WTC11 (cell line): ENCODE results near the gene NFE2L3. TPM values are rescaled to one million over a fixed set of nuclear protein-coding genes. Genes with fewer than 3 reads are reported as not detected.
"Not testable (repeated sequence)": the region's sequence is repeated elsewhere in the genome, so short reads cannot be mapped to it uniquely, and the experiment has no call there.

Experiments
- ATAC-seq: fragments of 200-7000 bp; cut with Tn5 transposase; 2 replicates; pipeline ENCODE4 v1.10.0; 2021; ENCODE audit warnings: mild to moderate bottlenecking, moderate library complexity
- CTCF ChIA-PET: fragments of 300-600 bp; sonication (Branson Sonifier 250); formaldehyde crosslinking; loops from one replicate; lab custom pipeline; 2021; ENCODE audit warnings: antibody characterized with exemption; lab: Charles Lee
- POLR2A ChIA-PET: fragments of 350-600 bp; sonication (Branson Sonifier 250); formaldehyde crosslinking; loops from one replicate; lab custom pipeline; 2021; ENCODE audit warnings: antibody characterized with exemption; lab: Charles Lee
- DNase-seq: peaks from one replicate; pipeline ENCODE4 v3.0.0; 2021; ENCODE audit warnings: low spot score
- H3K27ac Mint-ChIP-seq: 2 replicates; pipeline ENCODE4 v1.8.0; 2021; ENCODE audit warnings: mixed read lengths
- H3K27me3 Mint-ChIP-seq: 2 replicates; pipeline ENCODE4 v1.8.0; 2021; ENCODE audit warnings: low read depth, mild to moderate bottlenecking, moderate library complexity, mixed read lengths
- H3K36me3 Mint-ChIP-seq: 2 replicates; pipeline ENCODE4 v1.8.0; 2021; ENCODE audit warnings: mixed read lengths
- H3K4me1 Mint-ChIP-seq: 2 replicates; pipeline ENCODE4 v1.8.0; 2022; ENCODE audit warnings: mixed read lengths
- H3K4me3 Mint-ChIP-seq: 2 replicates; pipeline ENCODE4 v1.8.0; 2021; ENCODE audit warnings: mild to moderate bottlenecking, moderate library complexity, mixed read lengths
- H3K9me3 Mint-ChIP-seq: 2 replicates; pipeline ENCODE4 v1.8.0; 2021; ENCODE audit warnings: mixed read lengths
- ARID4B ChIP-seq: sonication (generic); formaldehyde crosslinking; IDR thresholded peaks from 2 replicates; pipeline ENCODE4 v1.8.0; 2023; ENCODE audit warnings: missing genetic modification reagents, mild to moderate bottlenecking, borderline replicate concordance
- FOXJ3 ChIP-seq: sonication (generic); formaldehyde crosslinking; IDR thresholded peaks from 2 replicates; pipeline ENCODE4 v1.9.0; 2021; ENCODE audit warnings: missing genetic modification reagents, mild to moderate bottlenecking, borderline replicate concordance
- HMGXB4 ChIP-seq: sonication (generic); formaldehyde crosslinking; IDR thresholded peaks from 2 replicates; pipeline ENCODE4 v1.8.1; 2023; ENCODE audit warnings: mild to moderate bottlenecking, moderate library complexity, missing genetic modification reagents
- IRF1 ChIP-seq: sonication (generic); formaldehyde crosslinking; IDR thresholded peaks from 2 replicates; pipeline ENCODE4 v1.8.0; 2023; ENCODE audit warnings: missing genetic modification reagents
- IRF2 ChIP-seq: sonication (generic); formaldehyde crosslinking; IDR thresholded peaks from 2 replicates; pipeline ENCODE4 v1.8.0; 2022; ENCODE audit warnings: low read depth, missing genetic modification reagents, borderline replicate concordance
- total RNA-seq: library from RNA; stranded (reverse); gene quantifications from 3 replicates; pipeline ENCODE4 v1.2.3, GENCODE V29; 2021
- TF ChIP-seq, protein P1 (sequence below): fragments of 250-450 bp; sonication (Bioruptor Pico); IDR thresholded peaks from 2 replicates; pipeline ENCODE4 v1.8.0; 2021; ENCODE audit warnings: mild to moderate bottlenecking
- TF ChIP-seq, protein P2 (sequence below): sonication (generic); formaldehyde crosslinking; IDR thresholded peaks from 2 replicates; pipeline ENCODE4 v1.8.1; 2022; ENCODE audit warnings: mild to moderate bottlenecking, moderate library complexity, missing genetic modification reagents
- TF ChIP-seq, protein P3 (sequence below): sonication (generic); formaldehyde crosslinking; IDR thresholded peaks from 2 replicates; pipeline ENCODE4 v1.8.0; 2022; ENCODE audit warnings: mild to moderate bottlenecking, missing genetic modification reagents
- TF ChIP-seq, protein P4 (sequence below): sonication (generic); formaldehyde crosslinking; IDR thresholded peaks from 2 replicates; pipeline ENCODE4 v1.8.0; 2022; ENCODE audit warnings: mild to moderate bottlenecking, missing genetic modification reagents

The NFE2L3 gene
- total RNA-seq, 1 experiment from 2014 or later: 66.8 TPM

DNA sequence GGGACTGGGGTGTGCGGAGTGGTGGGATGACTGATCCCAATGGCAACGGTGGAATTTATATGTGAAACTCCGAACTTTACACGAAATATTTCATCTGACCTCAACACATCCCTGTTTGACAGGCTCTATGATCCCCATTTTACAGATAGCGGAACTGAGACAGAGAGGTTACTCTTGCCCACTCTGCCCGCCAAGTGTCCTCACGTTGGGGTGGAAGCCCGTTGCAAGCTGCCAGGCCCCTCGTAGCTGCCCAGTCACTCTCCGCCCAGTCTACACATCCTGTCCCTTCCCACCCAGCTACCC, 397 bp upstream of the NFE2L3 start:
- TF ChIP-seq, protein P1, sequence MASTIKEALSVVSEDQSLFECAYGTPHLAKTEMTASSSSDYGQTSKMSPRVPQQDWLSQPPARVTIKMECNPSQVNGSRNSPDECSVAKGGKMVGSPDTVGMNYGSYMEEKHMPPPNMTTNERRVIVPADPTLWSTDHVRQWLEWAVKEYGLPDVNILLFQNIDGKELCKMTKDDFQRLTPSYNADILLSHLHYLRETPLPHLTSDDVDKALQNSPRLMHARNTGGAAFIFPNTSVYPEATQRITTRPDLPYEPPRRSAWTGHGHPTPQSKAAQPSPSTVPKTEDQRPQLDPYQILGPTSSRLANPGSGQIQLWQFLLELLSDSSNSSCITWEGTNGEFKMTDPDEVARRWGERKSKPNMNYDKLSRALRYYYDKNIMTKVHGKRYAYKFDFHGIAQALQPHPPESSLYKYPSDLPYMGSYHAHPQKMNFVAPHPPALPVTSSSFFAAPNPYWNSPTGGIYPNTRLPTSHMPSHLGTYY (CRISPR knock-in tag): 0 out of 2 replicates have a peak, but pooled peaks have one; percentile 44
- TF ChIP-seq IRF1 (CRISPR knock-in tag): no peak
- TF ChIP-seq FOXJ3 (CRISPR knock-in tag): no peak
- no peak for TF ChIP-seq IRF2
- Mint-ChIP-seq H3K4me3 (peak overlapping the region; percentile 57), H3K27me3 (peaks cover 4% of the 10 kb centered on the region), H3K36me3 (peaks cover 11% of the 10 kb centered on the region), H3K27ac (peak overlapping the region; percentile 65), H3K4me1 (peaks cover 57% of the 10 kb centered on the region), H3K9me3 (peaks cover 4% of the 10 kb centered on the region; the same call in 1 of the 2 replicates)
- ChIA-PET CTCF (interaction anchor here (0.6 to 2.1 kb wide), 13 partner anchors 9 to 467 kb away, joined by 3 to 11 read pairs (median 7); no protein-coding TSS in a partner anchor), POLR2A (interaction anchor here (0.8 to 1.8 kb wide), 7 partner anchors 9 to 289 kb away, joined by 3 to 18 read pairs (median 4); partner anchors contain the start of gene CBX3)
- DNase-seq (no peak), ATAC-seq (no peak)

- H3K4me3 Mint-ChIP-seq: peak overlapping the region; percentile 89
- not testable (repeated sequence) for ATAC-seq, H3K9me3 Mint-ChIP-seq, DNase-seq
- CTCF ChIA-PET: interaction anchor here (1.1 to 2.1 kb wide), 7 partner anchors 8 to 260 kb away, joined by 4 to 11 read pairs (median 7); no protein-coding TSS in a partner anchor
- peak; percentile 39; the same call in 1 of the 2 replicates for TF ChIP-seq HMGXB4 (CRISPR knock-in tag)
- TF ChIP-seq, protein P2, sequence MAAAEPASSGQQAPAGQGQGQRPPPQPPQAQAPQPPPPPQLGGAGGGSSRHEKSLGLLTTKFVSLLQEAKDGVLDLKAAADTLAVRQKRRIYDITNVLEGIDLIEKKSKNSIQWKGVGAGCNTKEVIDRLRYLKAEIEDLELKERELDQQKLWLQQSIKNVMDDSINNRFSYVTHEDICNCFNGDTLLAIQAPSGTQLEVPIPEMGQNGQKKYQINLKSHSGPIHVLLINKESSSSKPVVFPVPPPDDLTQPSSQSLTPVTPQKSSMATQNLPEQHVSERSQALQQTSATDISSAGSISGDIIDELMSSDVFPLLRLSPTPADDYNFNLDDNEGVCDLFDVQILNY (CRISPR knock-in tag): 0 out of 2 replicates have a peak, but pooled peaks have one; percentile 46
- TF ChIP-seq ARID4B (CRISPR knock-in tag): peak; percentile 25; the same call in 1 of the 2 replicates
- TF ChIP-seq, protein P3, sequence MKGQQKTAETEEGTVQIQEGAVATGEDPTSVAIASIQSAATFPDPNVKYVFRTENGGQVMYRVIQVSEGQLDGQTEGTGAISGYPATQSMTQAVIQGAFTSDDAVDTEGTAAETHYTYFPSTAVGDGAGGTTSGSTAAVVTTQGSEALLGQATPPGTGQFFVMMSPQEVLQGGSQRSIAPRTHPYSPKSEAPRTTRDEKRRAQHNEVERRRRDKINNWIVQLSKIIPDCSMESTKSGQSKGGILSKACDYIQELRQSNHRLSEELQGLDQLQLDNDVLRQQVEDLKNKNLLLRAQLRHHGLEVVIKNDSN (CRISPR knock-in tag): 0 out of 2 replicates have a peak, but pooled peaks have one; percentile 13
- TF ChIP-seq, protein P4, sequence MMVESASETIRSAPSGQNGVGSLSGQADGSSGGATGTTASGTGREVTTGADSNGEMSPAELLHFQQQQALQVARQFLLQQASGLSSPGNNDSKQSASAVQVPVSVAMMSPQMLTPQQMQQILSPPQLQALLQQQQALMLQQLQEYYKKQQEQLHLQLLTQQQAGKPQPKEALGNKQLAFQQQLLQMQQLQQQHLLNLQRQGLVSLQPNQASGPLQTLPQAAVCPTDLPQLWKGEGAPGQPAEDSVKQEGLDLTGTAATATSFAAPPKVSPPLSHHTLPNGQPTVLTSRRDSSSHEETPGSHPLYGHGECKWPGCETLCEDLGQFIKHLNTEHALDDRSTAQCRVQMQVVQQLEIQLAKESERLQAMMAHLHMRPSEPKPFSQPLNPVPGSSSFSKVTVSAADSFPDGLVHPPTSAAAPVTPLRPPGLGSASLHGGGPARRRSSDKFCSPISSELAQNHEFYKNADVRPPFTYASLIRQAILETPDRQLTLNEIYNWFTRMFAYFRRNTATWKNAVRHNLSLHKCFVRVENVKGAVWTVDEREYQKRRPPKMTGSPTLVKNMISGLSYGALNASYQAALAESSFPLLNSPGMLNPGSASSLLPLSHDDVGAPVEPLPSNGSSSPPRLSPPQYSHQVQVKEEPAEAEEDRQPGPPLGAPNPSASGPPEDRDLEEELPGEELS: peak; percentile 54; the same call in 1 of the 2 replicates
- TF ChIP-seq, all 79 proteins: peak for 5; not testable (repeated sequence) for 74
- H3K36me3 Mint-ChIP-seq, H3K27me3 Mint-ChIP-seq: not testable (repeated sequence)
- POLR2A ChIA-PET: interaction anchor here (1.1 to 1.8 kb wide), 4 partner anchors 35 to 290 kb away, joined by 3 to 18 read pairs (median 6); partner anchors contain the start of gene CBX3
- H3K27ac Mint-ChIP-seq: peak overlapping the region; percentile 98
- peaks cover 69% of the 10 kb centered on the region for H3K4me1 Mint-ChIP-seq
Measured at GRCh38 chr7:26152782-26153240, 813 bp downstream of the NFE2L3 start.
